UCSD-AML1 (cell line): Measurements from ENCODE around the gene CENPP.
"Not testable (repeated sequence)": the region's sequence is repeated elsewhere in the genome, so short reads cannot be mapped to it uniquely, and the experiment has no call there.

Experiments
- DNase-seq: peaks from one replicate; lab custom pipeline; 2025; ENCODE audit not compliant: unreplicated experiment; lab: John Stamatoyannopoulos, UW

The CENPP gene

GRCh38 chr9:92529124-92529523, 203.4 kb downstream of the CENPP start:
- DNase-seq: no peak

GRCh38 chr9:92530893-92531292, 205.1 kb downstream of the CENPP start:
- DNase-seq: no peak

GRCh38 chr9:92534204-92534603, 208.5 kb downstream of the CENPP start:
- no peak for DNase-seq

GRCh38 chr9:92534674-92535073, 208.9 kb downstream of the CENPP start:
- no peak for DNase-seq

GRCh38 chr9:92535940-92536850, 210.4 kb downstream of the CENPP start, which contains the start of gene ECM2:
ECM2 (minus strand) TSS chr9:92535990; CDS start chr9:92522866, 13,124 bp downstream.
- DNase-seq: no peak

- no peak for DNase-seq
Measured at GRCh38 chr9:92538541-92538940, 212.8 kb downstream of the CENPP start.

- DNase-seq: no peak
Measured at GRCh38 chr9:92543972-92544371, 218.2 kb downstream of the CENPP start.

GRCh38 chr9:92545002-92545510, 219.3 kb downstream of the CENPP start:
- no peak for DNase-seq

- no peak for DNase-seq
Measured at GRCh38 chr9:92547356-92547755, 221.6 kb downstream of the CENPP start.

GRCh38 chr9:92550765-92551164, 225.0 kb downstream of the CENPP start:
- no peak for DNase-seq

- DNase-seq: no peak
Measured at GRCh38 chr9:92558612-92559374, 233.0 kb downstream of the CENPP start.

GRCh38 chr9:92561374-92562330, 235.9 kb downstream of the CENPP start:
- no peak for DNase-seq

GRCh38 chr9:92562461-92562967, 236.8 kb downstream of the CENPP start:
- no peak for DNase-seq

- no peak for DNase-seq
Measured at GRCh38 chr9:92563116-92564100, 237.7 kb downstream of the CENPP start.

GRCh38 chr9:92564504-92564903, 238.8 kb downstream of the CENPP start:
- no peak for DNase-seq

GRCh38 chr9:92564982-92565381, 239.2 kb downstream of the CENPP start:
- no peak for DNase-seq

GRCh38 chr9:92571871-92572270, 246.1 kb downstream of the CENPP start:
- not testable (repeated sequence) for DNase-seq

- DNase-seq: not testable (repeated sequence)
Measured at GRCh38 chr9:92573612-92574011, 247.9 kb downstream of the CENPP start.

- DNase-seq: no peak
Measured at GRCh38 chr9:92576175-92576574, 250.4 kb downstream of the CENPP start.
